Measurements from ENCODE around the gene PACRG. TPM values are rescaled to one million over a fixed set of nuclear protein-coding genes. Genes with fewer than 3 reads are reported as not detected.

The PACRG gene
- total and polyA plus RNA-seq, 12 donors = 2.1 to 34.6 (median 10.0) TPM

DNA sequence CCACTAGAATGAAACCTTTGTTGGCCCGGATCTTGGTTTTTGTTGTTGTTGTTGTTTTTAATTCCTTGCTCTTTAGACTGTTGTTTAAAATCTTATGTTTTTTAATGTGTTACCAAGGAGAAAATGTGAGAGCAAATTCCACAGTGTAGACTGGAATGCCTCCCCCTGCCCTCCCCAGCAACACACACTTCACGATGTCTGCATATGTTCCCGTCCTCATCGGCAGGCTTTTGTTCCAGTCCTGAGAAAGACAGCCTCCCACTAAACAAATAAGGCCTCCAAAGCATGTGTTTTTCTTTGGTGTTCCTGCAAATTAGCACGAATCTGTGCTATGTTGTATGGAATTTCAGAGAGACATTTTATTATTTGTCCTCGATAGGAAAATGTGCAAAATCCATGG is 423.4 kb downstream of the PACRG start:
- H3K27me3 ChIP-seq = no peaks in the 10 kb centered on the region
- WGBS, 2 donors = 72 to 85% methylated on average over 6 of the region's 6 CpGs
- H3K4me1 ChIP-seq = no peaks in the 10 kb centered on the region
- no peak overlapping the region for H3K4me3 ChIP-seq
- no peaks in the 10 kb centered on the region for H3K36me3 ChIP-seq
- no peak for ATAC-seq
- intact Hi-C loops (cut with DNase I) = no loop called here
- H3K27ac ChIP-seq = no peak overlapping the region
- H3K9me3 ChIP-seq = no peaks in the 10 kb centered on the region
- DNase-seq = no peak
- TF ChIP-seq CTCF (IDR thresholded peaks at IDR 0.05) = no peak

- Histone ChIP-seq H3K4me1 (no peaks in the 10 kb centered on the region), H3K9me3 (no peaks in the 10 kb centered on the region), H3K27me3 (no peaks in the 10 kb centered on the region), H3K4me3 (no peak overlapping the region), H3K27ac (no peak overlapping the region), H3K36me3 (no peaks in the 10 kb centered on the region)
- intact Hi-C loops (cut with DNase I) = no loop called here
- no peak for ATAC-seq
- 92 to 93% methylated on average over 6 of the region's 6 CpGs for WGBS, 2 donors
- no peak for DNase-seq
- TF ChIP-seq CTCF (IDR thresholded peaks at IDR 0.05) = no peak
Measured at GRCh38 chr6:163152701-163153100, 424.9 kb downstream of the PACRG start.

DNA sequence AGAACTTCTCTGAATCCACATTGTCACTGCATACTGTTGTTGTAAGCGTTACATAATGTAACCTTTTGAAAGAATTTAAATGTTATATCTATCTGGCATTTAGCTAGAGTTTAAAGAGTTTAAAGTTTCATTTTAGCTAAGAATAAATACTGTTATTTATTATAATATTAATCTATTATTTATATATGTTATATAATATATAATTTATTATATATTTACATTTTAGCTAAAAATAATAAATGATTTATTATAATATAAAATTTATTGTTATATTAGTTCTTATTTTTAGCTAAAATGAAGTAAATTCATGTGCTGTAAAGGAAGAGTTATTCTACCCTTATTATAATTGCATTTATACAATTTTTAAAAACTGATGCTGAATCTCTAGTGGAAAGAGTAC is 431.3 kb downstream of the PACRG start:
- no peak for ATAC-seq
- WGBS, 2 donors = 96 to 98% methylated on average over 1 of the region's 1 CpG
- TF ChIP-seq CTCF (IDR thresholded peaks at IDR 0.05) = no peak
- Histone ChIP-seq H3K4me3 (no peak overlapping the region), H3K27ac (no peak overlapping the region), H3K36me3 (no peaks in the 10 kb centered on the region), H3K9me3 (no peaks in the 10 kb centered on the region), H3K4me1 (no peaks in the 10 kb centered on the region), H3K27me3 (no peaks in the 10 kb centered on the region)
- DNase-seq = no peak
- intact Hi-C loops (cut with DNase I) = no loop called here

- TF ChIP-seq CTCF (IDR thresholded peaks at IDR 0.05) = no peak
- no peaks in the 10 kb centered on the region for H3K4me1 ChIP-seq
- WGBS, 2 donors = 56 to 60% methylated on average over 10 of the region's 10 CpGs
- no peak overlapping the region for H3K27ac ChIP-seq
- intact Hi-C loops (cut with DNase I) = no loop called here
- no peak overlapping the region for H3K4me3 ChIP-seq
- ATAC-seq (peak in 4 of 8 donors; percentile 28 to 58 (median 48)), DNase-seq (no peak)
- H3K27me3 ChIP-seq = no peaks in the 10 kb centered on the region
- no peaks in the 10 kb centered on the region for H3K9me3 ChIP-seq
- no peaks in the 10 kb centered on the region for H3K36me3 ChIP-seq
Measured at GRCh38 chr6:163159689-163160088, 431.9 kb downstream of the PACRG start.

All from heart right ventricle (tissue), 16 donors.